Measurements from ENCODE around the gene ISLR2.

GRCh38 chr15:74138642-74139041 is 8.3 kb downstream of the ISLR2 start:
- TF ChIP-seq EZH2phosphoT487 (IDR thresholded peaks at IDR 0.05; ENCODE audit: low read length), result no peak
- no peak for TF ChIP-seq CTCF (IDR thresholded peaks at IDR 0.05; ENCODE audit: low read length)
- TF ChIP-seq EZH2 (optimal IDR thresholded peaks at IDR 0.05; ENCODE audit: low read depth, low read length), result no peak

Data from MM.1S (cell line).